Cerebellar cortex (tissue), 1 donor: ENCODE data around the gene TASP1.
"Not testable (repeated sequence)": the region's sequence is repeated elsewhere in the genome, so short reads cannot be mapped to it uniquely, and the experiment has no call there.

Experiments used
- DNase-seq: peaks from one replicate; pipeline ENCODE4 v3.0.0-alpha.2; 2015; ENCODE audit warnings: low spot score

The TASP1 gene

GRCh38 chr20:13493143-13493542 lies 145.6 kb downstream of the TASP1 start:
- no peak for DNase-seq

- DNase-seq, result no peak
Measured at GRCh38 chr20:13492001-13492481, 146.7 kb downstream of the TASP1 start.

GRCh38 chr20:13487202-13487601 lies 151.5 kb downstream of the TASP1 start:
- no peak for DNase-seq

GRCh38 chr20:13486694-13487093 lies 152.0 kb downstream of the TASP1 start:
- DNase-seq, result no peak

- no peak for DNase-seq
Measured at GRCh38 chr20:13485576-13485975, 153.2 kb downstream of the TASP1 start.

GRCh38 chr20:13485019-13485418 lies 153.7 kb downstream of the TASP1 start:
- not testable (repeated sequence) for DNase-seq

- DNase-seq, result not testable (repeated sequence)
Measured at GRCh38 chr20:13483472-13483871, 155.3 kb downstream of the TASP1 start.

- DNase-seq, result no peak
Measured at GRCh38 chr20:13478366-13478765, 160.4 kb downstream of the TASP1 start.

- no peak for DNase-seq
Measured at GRCh38 chr20:13474467-13474866, 164.3 kb downstream of the TASP1 start.

GRCh38 chr20:13469262-13469661 lies 169.5 kb downstream of the TASP1 start:
- DNase-seq, result no peak

- no peak for DNase-seq
Measured at GRCh38 chr20:13468166-13468565, 170.6 kb downstream of the TASP1 start.

- DNase-seq, result no peak
Measured at GRCh38 chr20:13464702-13465101, 174.0 kb downstream of the TASP1 start.

GRCh38 chr20:13461849-13462458 lies 176.8 kb downstream of the TASP1 start:
- no peak for DNase-seq

- DNase-seq, result peak; percentile 18
Measured at GRCh38 chr20:13458860-13459451, 179.8 kb downstream of the TASP1 start.

- no peak for DNase-seq
Measured at GRCh38 chr20:13457487-13457886, 181.2 kb downstream of the TASP1 start.

- DNase-seq, result no peak
Measured at GRCh38 chr20:13455713-13456112, 183.0 kb downstream of the TASP1 start.

- DNase-seq, result no peak
Measured at GRCh38 chr20:13453367-13453766, 185.4 kb downstream of the TASP1 start.

- DNase-seq, result no peak
Measured at GRCh38 chr20:13452470-13453124, 186.1 kb downstream of the TASP1 start.

- no peak for DNase-seq
Measured at GRCh38 chr20:13449868-13450434, 188.8 kb downstream of the TASP1 start.

- DNase-seq, result no peak
Measured at GRCh38 chr20:13447385-13448180, 191.1 kb downstream of the TASP1 start.

- no peak for DNase-seq
Measured at GRCh38 chr20:13443690-13444089, 195.0 kb downstream of the TASP1 start.

- no peak for DNase-seq
Measured at GRCh38 chr20:13442986-13443385, 195.7 kb downstream of the TASP1 start.
